A549 treated with DMSO at 1 μM for 4 hours (cell line): ENCODE measurements around the gene LUC7L2. TPM values are rescaled to one million over a fixed set of nuclear protein-coding genes. Genes with fewer than 3 reads are reported as not detected.

ENCODE experiments used
- total RNA-seq: library from RNA; stranded (reverse); fragments of 200-300 nt; extraction: Qiagen RNA extraction; gene quantifications from 5 replicates; pipeline ENCODE4 v1.2.3, GENCODE V29; 2022; ENCODE audit warnings: low read depth

The LUC7L2 gene
- 34.7 to 46.5 TPM (median 44.1 TPM) in 5 replicates for total RNA-seq

GRCh38 chr7:139359366-139360209 is at the start of gene LUC7L2:
Gene LUC7L2, plus strand, starts transcription at chr7:139359894. Its CDS starts 368 bp downstream, at chr7:139360262.

GRCh38 chr7:139341058-139341775 is 18.5 kb upstream of the LUC7L2 start, which contains the start of gene FMC1:
Gene FMC1, plus strand, starts transcription at chr7:139341337. Its CDS starts 48 bp downstream, at chr7:139341385.

Other genes with a start within 250 kb of the LUC7L2 start
- gene UBN2, start 128.7 kb upstream of the LUC7L2 start, total RNA-seq = 2.4 to 3.7 TPM (median 3.3 TPM) in 5 replicates
- gene FMC1, start 18.6 kb upstream of the LUC7L2 start, total RNA-seq = 16.6 to 34.7 TPM (median 32.2 TPM) in 5 replicates
- 0.64 to 0.91 TPM (median 0.87 TPM) in 5 replicates for gene KLRG2, start 123.8 kb downstream of the LUC7L2 start, total RNA-seq
- 0.08 to 0.09 TPM in 2 of 5 replicates, not detected in the others for gene CLEC2L, start 163.8 kb downstream of the LUC7L2 start, total RNA-seq